ENCODE results near the gene SLC7A7.

DNA sequence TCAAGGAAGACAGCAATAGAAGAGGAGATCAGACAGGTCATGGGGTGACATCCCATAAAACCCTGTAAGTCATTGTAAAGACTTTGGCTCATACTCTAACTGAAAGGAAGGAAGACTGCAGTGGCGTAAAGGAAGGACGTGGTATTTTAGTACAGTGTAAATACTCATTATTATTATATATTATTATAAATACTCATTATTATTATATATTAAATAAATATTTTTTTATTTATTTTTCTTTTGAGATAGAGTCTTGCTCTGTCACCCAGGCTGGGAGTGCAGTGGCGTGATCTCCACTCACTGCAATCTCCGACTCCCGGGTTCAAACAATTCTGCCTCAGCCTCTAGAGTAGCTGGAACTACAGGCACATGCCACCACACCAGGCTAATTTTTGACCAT, 41.2 kb upstream of the SLC7A7 start:
- TF ChIP-seq, protein P1, sequence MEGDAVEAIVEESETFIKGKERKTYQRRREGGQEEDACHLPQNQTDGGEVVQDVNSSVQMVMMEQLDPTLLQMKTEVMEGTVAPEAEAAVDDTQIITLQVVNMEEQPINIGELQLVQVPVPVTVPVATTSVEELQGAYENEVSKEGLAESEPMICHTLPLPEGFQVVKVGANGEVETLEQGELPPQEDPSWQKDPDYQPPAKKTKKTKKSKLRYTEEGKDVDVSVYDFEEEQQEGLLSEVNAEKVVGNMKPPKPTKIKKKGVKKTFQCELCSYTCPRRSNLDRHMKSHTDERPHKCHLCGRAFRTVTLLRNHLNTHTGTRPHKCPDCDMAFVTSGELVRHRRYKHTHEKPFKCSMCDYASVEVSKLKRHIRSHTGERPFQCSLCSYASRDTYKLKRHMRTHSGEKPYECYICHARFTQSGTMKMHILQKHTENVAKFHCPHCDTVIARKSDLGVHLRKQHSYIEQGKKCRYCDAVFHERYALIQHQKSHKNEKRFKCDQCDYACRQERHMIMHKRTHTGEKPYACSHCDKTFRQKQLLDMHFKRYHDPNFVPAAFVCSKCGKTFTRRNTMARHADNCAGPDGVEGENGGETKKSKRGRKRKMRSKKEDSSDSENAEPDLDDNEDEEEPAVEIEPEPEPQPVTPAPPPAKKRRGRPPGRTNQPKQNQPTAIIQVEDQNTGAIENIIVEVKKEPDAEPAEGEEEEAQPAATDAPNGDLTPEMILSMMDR (IDR thresholded peaks at IDR 0.05 in 4 of 5, conservative IDR thresholded peaks at IDR 0.05 in 1 of 5), result no peak
- no peak for TF ChIP-seq POLR2A (IDR thresholded peaks at IDR 0.05)

Measured in gastrocnemius medialis (tissue), 4 donors.